Tibial nerve (tissue), 4 donors: ENCODE results near the gene COQ8A. TPM values are rescaled to one million over a fixed set of nuclear protein-coding genes. Genes with fewer than 3 reads are reported as not detected.

Source experiments
- DNase-seq, 2 donors: peaks; one replicate each; pipeline ENCODE4 v3.0.0-alpha.2; 2019; ENCODE audit warnings: low spot score in 2 of 2
- H3K27ac ChIP-seq, 4 donors: fragments of 200-600 bp; sonication (generic) in 3 of 4; one replicate each; pipeline ENCODE4 v1.5.1; 2017 to 2019; ENCODE audit warnings: mild to moderate bottlenecking in 1 of 4
- H3K27me3 ChIP-seq, 2 donors: fragments of 200-600 bp; sonication (generic) in 1 of 2; one replicate each; pipeline versions ENCODE4 v1.5.1 to v1.6.0; 2017 to 2019
- H3K36me3 ChIP-seq, 3 donors: fragments of 200-600 bp; sonication (generic); one replicate each; pipeline ENCODE4 v1.5.1; 2018 to 2019
- H3K4me1 ChIP-seq, 4 donors: fragments of 200-600 bp; sonication (generic) in 3 of 4; one replicate each; pipeline ENCODE4 v1.5.1; 2017 to 2019
- H3K4me3 ChIP-seq, 4 donors: fragments of 200-600 bp; sonication (generic) in 3 of 4; one replicate each; pipeline ENCODE4 v1.5.1; 2017 to 2019; ENCODE audit warnings: mild to moderate bottlenecking in 1 of 4, moderate library complexity in 1 of 4
- H3K9me3 ChIP-seq, 4 donors: fragments of 200-600 bp; sonication (generic) in 3 of 4; one replicate each; pipeline ENCODE4 v1.5.1; 2017 to 2019
- EP300 ChIP-seq, 2 donors: sonication (generic); formaldehyde crosslinking; IDR thresholded peaks; one replicate each; pipeline ENCODE4 v1.6.1; 2017; ENCODE audit warnings: antibody characterized with exemption in 2 of 2, mild to moderate bottlenecking in 1 of 2
- POLR2A ChIP-seq, 2 donors: fragments of 450-650 bp; IDR thresholded peaks; one replicate each; pipeline ENCODE4 v1.6.1; 2017; ENCODE audit warnings: antibody characterized with exemption in 2 of 2, mild to moderate bottlenecking in 2 of 2, moderate library complexity in 2 of 2
- WGBS, 2 donors: methylation state at CpG; one replicate each; pipeline ENCODE4 v1.1.5; 2018; 5-methylcytosine and 5-hydroxymethylcytosine counted together
- total RNA-seq, 4 donors: library from RNA; depleted of rRNA; stranded (reverse); fragments of >200 nt; gene quantifications; one replicate each; pipeline ENCODE4 v1.1.0, GENCODE V29; 2016
- TF ChIP-seq, protein P1 (sequence below), 5 experiments: fragments of 200-600 bp in 3 of 5; fragments of 450-650 bp in 2 of 5; sonication (generic) in 3 of 5; IDR thresholded peaks; one replicate each; pipeline ENCODE4 v1.5.1; 2016 to 2019; ENCODE audit warnings: antibody characterized with exemption in 5 of 5, mild to moderate bottlenecking in 3 of 5, moderate library complexity in 2 of 5

COQ8A gene
- total RNA-seq, result 10 to 100 TPM; 39.9 to 60.7 (median 55.5) TPM

DNA sequence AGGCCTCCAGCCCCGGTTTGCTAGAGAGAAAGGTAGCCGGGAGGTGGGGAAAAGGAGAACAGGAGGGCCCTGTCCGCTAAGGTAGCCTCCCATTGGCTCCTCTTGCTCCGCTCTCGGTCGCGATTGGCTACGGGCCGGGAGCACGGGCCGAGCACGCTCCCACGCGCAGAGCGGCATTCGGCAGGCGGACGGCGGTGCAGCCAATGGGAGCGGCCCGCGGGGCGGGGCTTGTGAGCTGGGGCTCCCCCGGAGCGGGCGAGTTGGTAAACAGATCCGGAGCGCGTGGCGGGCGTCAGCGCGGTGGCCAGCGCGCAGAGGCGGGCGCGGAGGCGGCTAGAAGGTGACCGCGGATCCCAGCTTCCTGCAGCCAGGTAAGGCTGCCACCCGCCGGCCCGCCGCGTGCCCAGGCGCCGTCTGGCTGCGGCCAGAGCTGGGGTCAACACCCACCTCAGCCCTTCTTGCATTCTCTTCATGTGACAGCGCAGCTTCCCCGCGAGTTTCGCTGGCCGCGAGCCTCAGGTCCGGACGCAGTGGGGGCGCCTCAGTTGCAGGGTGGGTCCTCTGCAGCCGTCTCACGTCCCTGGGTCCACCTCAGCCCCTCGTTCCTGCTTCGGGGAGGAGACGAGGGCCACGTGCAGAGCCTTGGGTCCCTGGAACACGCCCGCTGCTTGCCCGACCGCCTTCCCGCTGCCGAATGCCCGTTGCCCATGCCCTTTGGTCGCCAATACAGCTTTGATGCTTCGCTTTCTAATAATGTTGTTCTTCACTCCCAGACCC lies at the start of gene COQ8A:
COQ8A (plus strand) TSS at position 266 of the 777 bp plus-strand sequence. CDS start 21,092 bp downstream, outside the sequence.
- TF ChIP-seq, protein P1, sequence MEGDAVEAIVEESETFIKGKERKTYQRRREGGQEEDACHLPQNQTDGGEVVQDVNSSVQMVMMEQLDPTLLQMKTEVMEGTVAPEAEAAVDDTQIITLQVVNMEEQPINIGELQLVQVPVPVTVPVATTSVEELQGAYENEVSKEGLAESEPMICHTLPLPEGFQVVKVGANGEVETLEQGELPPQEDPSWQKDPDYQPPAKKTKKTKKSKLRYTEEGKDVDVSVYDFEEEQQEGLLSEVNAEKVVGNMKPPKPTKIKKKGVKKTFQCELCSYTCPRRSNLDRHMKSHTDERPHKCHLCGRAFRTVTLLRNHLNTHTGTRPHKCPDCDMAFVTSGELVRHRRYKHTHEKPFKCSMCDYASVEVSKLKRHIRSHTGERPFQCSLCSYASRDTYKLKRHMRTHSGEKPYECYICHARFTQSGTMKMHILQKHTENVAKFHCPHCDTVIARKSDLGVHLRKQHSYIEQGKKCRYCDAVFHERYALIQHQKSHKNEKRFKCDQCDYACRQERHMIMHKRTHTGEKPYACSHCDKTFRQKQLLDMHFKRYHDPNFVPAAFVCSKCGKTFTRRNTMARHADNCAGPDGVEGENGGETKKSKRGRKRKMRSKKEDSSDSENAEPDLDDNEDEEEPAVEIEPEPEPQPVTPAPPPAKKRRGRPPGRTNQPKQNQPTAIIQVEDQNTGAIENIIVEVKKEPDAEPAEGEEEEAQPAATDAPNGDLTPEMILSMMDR (IDR thresholded peaks at IDR 0.05), result peak in 2 of 5 experiments; percentile 46 to 58
- TF ChIP-seq EP300 (IDR thresholded peaks at IDR 0.05), result peak in 1 of 2 donors; percentile 37
- TF ChIP-seq POLR2A (IDR thresholded peaks at IDR 0.05), result peak; percentile 14 to 65
- peaks cover 0 to 55% (median 25%) of the 10 kb centered on the region in 4 donors for H3K4me1 ChIP-seq
- peak within 1 kb of the TSS; percentile 77 to 94 (median 94) for H3K4me3 ChIP-seq
- WGBS, 2 donors, result 0% methylated on average over 12 to 45 of the region's 73 CpGs
- DNase-seq, result peak; percentile 95 to 98
- H3K9me3 ChIP-seq, result peaks cover 0 to 4% (median 0%) of the 10 kb centered on the region in 4 donors
- H3K36me3 ChIP-seq, result no peaks in the 10 kb centered on the region
- no peaks in the 10 kb centered on the region for H3K27me3 ChIP-seq
- peak within 1 kb of the TSS; percentile 91 to 99 (median 94) for H3K27ac ChIP-seq

DNA sequence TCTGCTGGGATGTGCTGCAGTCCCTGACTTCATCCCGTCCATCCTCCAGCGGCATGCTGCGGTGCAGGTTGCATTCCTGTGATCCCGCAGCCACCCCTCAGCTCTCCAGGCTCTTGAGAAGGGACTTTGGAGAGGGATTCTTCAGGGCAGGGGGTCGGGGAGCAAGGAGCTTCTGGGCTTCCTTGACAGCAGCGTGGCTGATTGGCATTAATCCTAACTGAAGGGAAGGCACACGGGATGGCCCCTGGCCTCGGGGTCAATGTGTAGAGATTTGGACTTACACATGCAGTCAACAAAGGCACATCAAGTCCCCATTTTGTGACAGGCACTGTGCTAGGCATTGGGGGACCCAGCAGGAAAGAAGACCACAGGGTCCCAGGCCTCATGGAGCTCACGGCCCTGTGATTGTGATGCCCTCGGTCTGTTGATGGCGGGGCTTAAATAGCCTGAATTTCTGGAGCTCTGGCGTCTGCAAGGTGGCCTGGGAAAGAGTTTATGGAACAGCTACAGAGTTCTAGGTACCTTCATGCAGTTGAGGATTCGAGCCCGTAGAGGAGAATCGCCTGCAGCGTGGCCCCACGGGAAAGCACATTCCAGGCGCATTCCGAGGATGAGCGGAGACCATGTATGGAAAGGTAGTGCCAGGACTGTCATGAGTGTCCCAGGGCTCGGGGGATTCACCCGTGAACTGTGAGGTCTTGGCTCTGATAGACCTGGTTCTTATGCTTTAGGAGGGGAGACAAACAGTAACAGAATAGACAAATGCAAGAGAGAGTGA lies 49.6 kb upstream of the COQ8A start:
- TF ChIP-seq, protein P1 (IDR thresholded peaks at IDR 0.05), result no peak
- TF ChIP-seq EP300 (IDR thresholded peaks at IDR 0.05) (no peak), POLR2A (IDR thresholded peaks at IDR 0.05) (no peak)
- Histone ChIP-seq H3K27ac (no peak overlapping the region), H3K9me3 (no peaks in the 10 kb centered on the region), H3K4me1 (no peaks in the 10 kb centered on the region), H3K27me3 (no peaks in the 10 kb centered on the region), H3K4me3 (no peak overlapping the region), H3K36me3 (peaks cover 3 to 95% (median 5%) of the 10 kb centered on the region in 3 donors)
- WGBS, 2 donors, result 86 to 89% methylated on average over 22 of the region's 22 CpGs
- DNase-seq, result no peak

DNA sequence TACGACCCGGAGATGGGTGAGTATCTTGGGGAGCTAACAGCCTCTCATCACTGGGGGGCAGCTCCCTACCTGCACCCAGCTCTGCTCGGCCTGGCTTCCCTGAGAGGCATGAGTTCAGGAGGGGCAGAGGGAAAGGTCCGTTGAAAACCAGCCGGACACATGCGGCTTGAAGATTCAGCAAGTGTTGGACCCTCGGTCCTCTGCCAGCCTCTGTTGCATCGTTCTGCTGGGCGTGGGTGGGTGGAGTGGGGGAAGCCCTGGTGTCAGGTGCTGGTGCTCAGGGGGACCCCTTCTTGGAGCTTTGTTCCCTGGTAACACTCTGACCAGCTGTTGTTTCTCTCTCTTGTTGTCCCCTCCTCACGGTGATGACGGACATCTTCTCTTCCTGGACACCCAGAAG lies 48.7 kb upstream of the COQ8A start:
- TF ChIP-seq POLR2A (IDR thresholded peaks at IDR 0.05), result no peak
- TF ChIP-seq EP300 (IDR thresholded peaks at IDR 0.05), result no peak
- TF ChIP-seq, protein P1 (IDR thresholded peaks at IDR 0.05), result no peak
- Histone ChIP-seq H3K27me3 (no peaks in the 10 kb centered on the region), H3K9me3 (no peaks in the 10 kb centered on the region), H3K4me3 (no peak overlapping the region), H3K27ac (no peak overlapping the region), H3K36me3 (peaks cover 3 to 97% (median 5%) of the 10 kb centered on the region in 3 donors), H3K4me1 (no peaks in the 10 kb centered on the region)
- WGBS, 2 donors, result 92 to 94% methylated on average over 7 to 11 of the region's 11 CpGs
- no peak for DNase-seq

DNA sequence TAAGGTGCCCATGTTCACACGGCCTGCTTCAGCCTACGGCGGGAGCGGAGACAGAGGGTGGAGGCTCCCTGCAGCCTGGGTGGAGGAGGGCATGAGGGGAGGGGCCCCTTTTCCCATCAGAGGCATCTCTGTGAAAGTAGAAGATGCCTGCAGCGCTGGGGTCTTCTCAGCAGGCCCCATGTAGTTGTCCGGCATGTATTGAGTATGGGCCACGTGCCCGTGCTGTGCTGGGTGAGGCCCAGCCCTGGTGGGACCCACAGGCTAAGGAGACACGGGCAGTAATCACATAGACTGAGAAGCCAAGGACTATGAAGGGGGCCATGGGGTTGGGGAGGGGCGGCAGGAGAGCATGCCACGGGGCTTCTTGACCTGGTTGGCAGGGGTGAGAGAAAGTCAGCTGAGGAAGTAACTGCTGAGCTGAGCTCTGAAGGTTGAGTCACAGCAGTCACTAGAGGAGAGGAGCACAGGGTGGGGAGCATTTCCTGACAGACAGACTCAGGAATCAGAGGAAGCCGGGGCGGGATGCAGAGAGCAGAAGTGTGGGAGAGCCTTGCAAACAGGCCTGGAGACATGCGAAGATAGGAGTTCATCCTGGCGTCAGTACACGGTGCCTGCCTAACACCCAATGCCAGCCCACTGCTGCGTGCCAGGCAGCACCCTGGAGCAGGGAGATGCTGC lies 48.1 kb upstream of the COQ8A start:
- no peak for TF ChIP-seq POLR2A (IDR thresholded peaks at IDR 0.05)
- no peak overlapping the region for H3K27ac ChIP-seq
- H3K9me3 ChIP-seq, result no peaks in the 10 kb centered on the region
- no peak for DNase-seq
- peaks cover 3 to 97% (median 5%) of the 10 kb centered on the region in 3 donors for H3K36me3 ChIP-seq
- 81 to 87% methylated on average over 17 of the region's 17 CpGs for WGBS, 2 donors
- H3K27me3 ChIP-seq, result no peaks in the 10 kb centered on the region
- no peak overlapping the region for H3K4me3 ChIP-seq
- no peaks in the 10 kb centered on the region for H3K4me1 ChIP-seq

DNA sequence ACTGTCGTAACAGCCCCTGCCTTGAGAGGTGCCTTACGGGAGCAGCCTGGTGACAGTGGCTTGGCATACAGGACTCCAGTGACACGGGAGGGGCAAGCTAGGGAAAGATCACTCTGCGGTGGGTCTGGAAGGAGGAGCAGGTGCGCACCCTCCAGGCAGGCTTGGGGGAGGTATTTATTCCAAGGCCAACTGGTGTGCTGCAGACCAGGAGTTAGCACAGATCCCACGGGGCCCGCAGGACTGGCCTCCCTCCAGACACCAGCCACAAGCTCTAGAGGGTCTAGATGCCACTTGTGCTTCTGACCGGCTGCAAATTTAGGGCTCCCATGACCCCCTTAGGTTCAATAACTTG lies 47.6 kb upstream of the COQ8A start:
- Histone ChIP-seq H3K36me3 (peaks cover 3 to 99% (median 5%) of the 10 kb centered on the region in 3 donors), H3K4me3 (no peak overlapping the region), H3K27ac (no peak overlapping the region), H3K4me1 (no peaks in the 10 kb centered on the region), H3K9me3 (no peaks in the 10 kb centered on the region), H3K27me3 (no peaks in the 10 kb centered on the region)
- TF ChIP-seq POLR2A (IDR thresholded peaks at IDR 0.05) (no peak), EP300 (IDR thresholded peaks at IDR 0.05) (no peak)
- TF ChIP-seq, protein P1 (IDR thresholded peaks at IDR 0.05), result no peak
- 72 to 91% methylated on average over 8 of the region's 8 CpGs for WGBS, 2 donors
- DNase-seq, result no peak
